NCI-H510A treated with DMSO at 0.1 percent for 48 hours (cell line): ENCODE results near the gene WDR19.

Experiments used
- DNase-seq: peaks from one replicate; lab custom pipeline; 2025; lab: John Stamatoyannopoulos, UW

The WDR19 gene

DNA sequence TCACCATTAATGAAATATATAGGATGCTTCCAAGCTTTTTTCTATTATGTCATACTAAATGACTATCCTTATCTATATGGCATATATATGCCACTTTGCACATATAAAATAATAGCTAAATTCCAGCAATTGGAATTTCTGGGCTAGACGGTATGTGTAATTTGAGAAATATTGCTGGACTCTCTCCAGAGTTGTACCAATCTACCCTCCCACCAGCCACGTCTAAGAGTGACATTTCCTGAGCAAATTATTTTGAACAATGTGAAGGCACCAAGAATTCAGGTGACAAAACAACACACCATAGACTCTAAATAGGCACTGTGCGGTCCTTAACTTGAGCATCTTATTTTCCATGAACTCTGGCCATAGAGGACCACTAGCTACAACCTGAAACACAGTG is 121.5 kb downstream of the WDR19 start:
- DNase-seq, result no peak

GRCh38 chr4:39304651-39305050 is 122.3 kb downstream of the WDR19 start:
- no peak for DNase-seq

- DNase-seq, result no peak
Measured at GRCh38 chr4:39305912-39306677, 123.8 kb downstream of the WDR19 start.

DNA sequence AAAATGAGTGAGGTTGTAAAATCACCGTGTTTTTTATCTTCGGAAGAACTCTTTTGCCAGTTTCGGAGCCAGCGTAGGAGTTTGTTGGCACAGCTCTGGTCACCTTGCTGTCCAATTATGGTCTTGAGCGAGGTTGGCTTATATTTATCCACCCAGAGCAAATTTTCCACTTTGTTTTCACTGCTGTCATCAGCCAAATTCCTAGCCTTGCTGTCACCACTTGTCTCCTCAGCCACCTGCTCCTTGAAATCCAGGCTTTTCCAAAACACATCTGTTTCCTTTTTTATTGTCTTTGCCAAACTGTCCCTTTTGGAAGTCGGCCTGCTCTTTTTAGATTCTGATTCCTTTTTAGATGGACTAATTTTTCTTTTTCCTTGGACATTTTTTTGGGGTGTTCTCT is 126.3 kb downstream of the WDR19 start:
- peak; percentile 6 for DNase-seq

DNA sequence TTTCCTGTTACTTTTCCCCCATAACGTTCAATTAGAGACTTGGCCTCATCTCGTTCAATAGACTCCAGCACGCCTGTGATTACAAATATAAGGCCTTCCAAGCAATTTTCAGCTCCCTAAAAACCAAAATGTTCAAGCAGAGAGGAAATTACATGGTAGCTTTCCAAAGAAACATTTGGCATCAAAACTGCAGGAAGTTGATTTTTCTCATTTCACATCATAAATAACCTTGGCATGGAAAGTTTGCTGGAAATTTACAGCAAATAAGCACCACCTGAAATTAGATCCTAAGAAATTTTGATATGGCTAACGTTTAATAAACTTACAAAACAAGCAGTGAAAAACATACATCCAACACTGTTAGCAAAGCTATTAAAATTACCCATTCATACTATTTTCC is 130.5 kb downstream of the WDR19 start:
- no peak for DNase-seq

DNA sequence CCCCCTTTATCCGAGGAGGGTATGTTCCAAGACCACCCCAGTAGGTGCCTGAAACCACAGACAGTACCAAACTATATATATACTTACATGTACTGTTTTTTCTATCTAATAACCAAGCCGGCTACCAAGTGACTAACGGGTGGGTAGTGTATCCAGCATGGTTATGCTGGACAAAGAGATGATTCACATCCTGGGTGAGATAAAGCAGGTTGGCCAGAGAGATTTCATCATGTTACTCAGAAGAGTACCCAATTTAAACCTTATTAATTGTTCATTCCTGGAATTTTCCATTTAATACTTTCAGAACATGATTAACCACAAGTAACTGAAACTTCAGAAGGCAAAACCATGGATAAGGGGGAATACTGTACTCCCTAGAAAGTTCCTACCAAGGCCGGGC is 137.3 kb downstream of the WDR19 start:
- no peak for DNase-seq

- no peak for DNase-seq
Measured at GRCh38 chr4:39320381-39321115, 138.2 kb downstream of the WDR19 start.

- no peak for DNase-seq
Measured at GRCh38 chr4:39323821-39324220, 141.5 kb downstream of the WDR19 start.

GRCh38 chr4:39324446-39324845 is 142.1 kb downstream of the WDR19 start:
- no peak for DNase-seq

- DNase-seq, result no peak
Measured at GRCh38 chr4:39324897-39325613, 142.7 kb downstream of the WDR19 start.

DNA sequence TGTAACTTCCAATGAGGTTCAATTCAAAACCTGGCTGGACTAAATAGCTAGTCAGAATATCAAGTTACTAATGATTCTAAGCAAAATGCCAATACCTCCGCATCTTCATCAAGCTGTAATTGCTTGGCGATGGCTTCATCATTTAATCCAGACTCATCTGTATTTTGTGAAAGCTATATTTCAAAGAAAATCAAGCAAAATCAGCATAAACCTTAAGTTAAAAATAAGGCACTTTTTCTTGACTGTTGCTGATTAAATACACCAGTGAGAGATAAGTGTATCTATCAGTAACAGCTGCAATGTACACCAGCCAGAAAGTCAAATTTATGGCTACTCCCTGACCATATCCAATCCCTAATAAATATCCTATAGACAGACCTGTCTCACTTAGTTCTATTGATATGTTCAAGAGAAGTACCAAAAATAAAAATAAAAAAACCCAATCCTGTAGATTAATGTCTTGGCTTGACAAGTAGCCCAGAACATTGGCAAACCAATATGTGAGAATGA is 144.2 kb downstream of the WDR19 start:
- DNase-seq, result no peak

- no peak for DNase-seq
Measured at GRCh38 chr4:39330353-39330752, 148.0 kb downstream of the WDR19 start.

DNA sequence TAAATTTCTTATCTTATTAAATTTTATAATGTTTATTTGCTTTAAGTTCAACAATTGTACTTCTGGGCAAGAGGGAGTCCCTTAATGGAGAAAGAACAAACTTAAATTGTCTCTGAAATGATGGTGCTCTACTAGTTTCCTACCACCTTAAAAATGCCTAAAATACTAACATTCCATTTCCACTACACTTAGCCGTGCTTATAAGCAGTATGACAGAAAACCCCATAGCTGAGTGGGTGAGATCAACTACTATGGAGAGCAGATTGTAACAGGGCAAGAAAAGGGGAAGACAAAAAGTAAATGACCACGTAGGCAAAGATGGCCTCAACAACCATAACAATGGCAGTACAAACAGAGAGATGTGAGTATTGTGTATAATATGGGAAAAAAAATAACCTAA is 148.9 kb downstream of the WDR19 start:
- DNase-seq, result no peak
